DND-41 (cell line): ENCODE results near the gene BTN2A1.

Source experiments
- ATAC-seq: fragments of 200-7000 bp; cut with Tn5 transposase; 3 replicates; pipeline ENCODE4 v1.9.1; 2021; ENCODE audit warnings: low read depth; ENCODE audit not compliant: insufficient read depth
- DNase-seq: peaks from one replicate; pipeline ENCODE4 v3.0.0-alpha.2; 2020
- H2AFZ ChIP-seq: 2 replicates; pipeline ENCODE4 v1.6.0; 2012; ENCODE audit warnings: low read depth, low read length
- H3K27ac ChIP-seq: 2 replicates; pipeline ENCODE4 v1.5.1; 2012; ENCODE audit warnings: low read length, inconsistent platforms
- H3K27me3 ChIP-seq: fragments of 200-600 bp; sonication (generic); 2 replicates; pipeline ENCODE4 v1.6.0; 2012; ENCODE audit warnings: low read length, mild to moderate bottlenecking, inconsistent platforms; ENCODE audit not compliant: insufficient read depth, poor library complexity
- H3K36me3 ChIP-seq: 2 replicates; pipeline ENCODE4 v1.5.1; 2012; ENCODE audit warnings: low read length, inconsistent platforms; ENCODE audit not compliant: insufficient read depth
- H3K4me1 ChIP-seq: 2 replicates; pipeline ENCODE4 v1.5.1; 2012; ENCODE audit warnings: mild to moderate bottlenecking, low read length; ENCODE audit not compliant: insufficient read depth
- H3K4me2 ChIP-seq: 2 replicates; pipeline ENCODE4 v1.6.0; 2012; ENCODE audit warnings: mild to moderate bottlenecking, moderate library complexity, low read length, inconsistent platforms; ENCODE audit not compliant: insufficient read depth
- H3K4me3 ChIP-seq, 2 experiments: fragments of 200-600 bp in 1 of 2; shearing (Covaris generic) in 1 of 2; 2 replicates each; pipeline ENCODE4 v1.5.1; 2012 to 2016; ENCODE audit warnings: inconsistent platforms in 2 of 2, low read length in 2 of 2, mild to moderate bottlenecking in 2 of 2, low read depth in 1 of 2, moderate library complexity in 1 of 2
- H3K79me2 ChIP-seq: 2 replicates; pipeline ENCODE4 v1.6.0; 2012; ENCODE audit warnings: low read length, inconsistent platforms; ENCODE audit not compliant: insufficient read depth
- H3K9ac ChIP-seq: 2 replicates; pipeline ENCODE4 v1.6.0; 2012; ENCODE audit warnings: low read depth, mild to moderate bottlenecking, inconsistent platforms, low read length, moderate library complexity
- H3K9me3 ChIP-seq: 2 replicates; pipeline ENCODE4 v1.5.1; 2012; ENCODE audit warnings: low read length, moderate library complexity, mild to moderate bottlenecking, inconsistent platforms; ENCODE audit not compliant: insufficient read depth, severe bottlenecking
- H4K20me1 ChIP-seq: 2 replicates; pipeline ENCODE4 v1.6.0; 2012; ENCODE audit warnings: low read length; ENCODE audit not compliant: insufficient read depth
- CTCF ChIP-seq: IDR thresholded peaks from 2 replicates; pipeline ENCODE4 v1.5.1; 2012; ENCODE audit warnings: borderline replicate concordance, low read length, moderate library complexity, mild to moderate bottlenecking; ENCODE audit not compliant: poor library complexity, severe bottlenecking; ENCODE audit errors: extremely low read depth
- EZH2 ChIP-seq: IDR thresholded peaks from 3 replicates; pipeline ENCODE4 v1.6.1; 2012; ENCODE audit warnings: borderline replicate concordance, low read depth, mild to moderate bottlenecking, moderate library complexity, low read length, inconsistent platforms; ENCODE audit not compliant: severe bottlenecking

The BTN2A1 gene

GRCh38 chr6:26471970-26472369 is 14.2 kb downstream of the BTN2A1 start:
- Histone ChIP-seq H3K36me3 (peaks cover 28% of the 10 kb centered on the region), H3K9ac (no peak overlapping the region), H3K4me1 (peaks cover 27% of the 10 kb centered on the region), H4K20me1 (no peaks in the 10 kb centered on the region), H3K79me2 (0 out of 2 replicates have a peak, but pooled peaks cover 6% of the 10 kb centered on the region), H3K4me3 (no peak overlapping the region), H3K27ac (no peak overlapping the region), H3K27me3 (no peaks in the 10 kb centered on the region), H3K4me2 (no peak overlapping the region), H3K9me3 (peaks cover 9% of the 10 kb centered on the region), H2AFZ (no peak overlapping the region)
- DNase-seq (no peak), ATAC-seq (no peak)
- TF ChIP-seq EZH2 = no peak
- TF ChIP-seq CTCF = no peak

- no peaks in the 10 kb centered on the region for H4K20me1 ChIP-seq
- H3K36me3 ChIP-seq = peaks cover 21% of the 10 kb centered on the region
- DNase-seq (no peak), ATAC-seq (no peak)
- H3K27me3 ChIP-seq = no peaks in the 10 kb centered on the region
- peaks cover 27% of the 10 kb centered on the region for H3K4me1 ChIP-seq
- H3K79me2 ChIP-seq = 0 out of 2 replicates have a peak, but pooled peaks cover 6% of the 10 kb centered on the region
- peak overlapping the region in 1 of 2 experiments; percentile 67; a peak in 1 of 4 replicates for H3K4me3 ChIP-seq
- peak overlapping the region; percentile 79 for H2AFZ ChIP-seq
- H3K9me3 ChIP-seq = peaks cover 9% of the 10 kb centered on the region
- peak overlapping the region; percentile 69 for H3K4me2 ChIP-seq
- H3K27ac ChIP-seq = peak overlapping the region; percentile 95
- TF ChIP-seq EZH2 (no peak), CTCF (no peak)
- H3K9ac ChIP-seq = peak overlapping the region; percentile 85
Observed at GRCh38 chr6:26472549-26473290, 15.0 kb downstream of the BTN2A1 start.

- no peak for TF ChIP-seq EZH2
- no peak for TF ChIP-seq CTCF
- Histone ChIP-seq H3K4me3 (peak overlapping the region; percentile 56 to 67; a peak in 3 of 4 replicates), H3K4me1 (peaks cover 27% of the 10 kb centered on the region), H3K27ac (peak overlapping the region; percentile 95), H3K9me3 (peaks cover 9% of the 10 kb centered on the region), H4K20me1 (no peaks in the 10 kb centered on the region), H3K9ac (peak overlapping the region; percentile 85), H3K36me3 (peaks cover 14% of the 10 kb centered on the region), H2AFZ (peak overlapping the region; percentile 79), H3K79me2 (0 out of 2 replicates have a peak, but pooled peaks cover 6% of the 10 kb centered on the region), H3K4me2 (peak overlapping the region; percentile 69), H3K27me3 (no peaks in the 10 kb centered on the region)
- DNase-seq (no peak), ATAC-seq (no peak)
Observed at GRCh38 chr6:26473429-26473757, 15.6 kb downstream of the BTN2A1 start.
